ENCODE data around the gene SEC22A.
"Not testable (repeated sequence)": the region's sequence is repeated elsewhere in the genome, so short reads cannot be mapped to it uniquely, and the experiment has no call there.

SEC22A gene

GRCh38 chr3:123180791-123181190, 21.0 kb upstream of the SEC22A start:
- DNase-seq = no peak

- no peak for DNase-seq
Measured at GRCh38 chr3:123186695-123187094, 15.0 kb upstream of the SEC22A start.

GRCh38 chr3:123188058-123188457, 13.7 kb upstream of the SEC22A start:
- DNase-seq = no peak

GRCh38 chr3:123193448-123194101, 8.2 kb upstream of the SEC22A start:
- DNase-seq = no peak

- DNase-seq = no peak
Measured at GRCh38 chr3:123194552-123194951, 7.2 kb upstream of the SEC22A start.

- DNase-seq = no peak
Measured at GRCh38 chr3:123198372-123198771, 3.4 kb upstream of the SEC22A start.

GRCh38 chr3:123201223-123201556, 553 bp upstream of the SEC22A start:
- no peak for DNase-seq

- DNase-seq = no peak
Measured at GRCh38 chr3:123202451-123202850, 708 bp downstream of the SEC22A start.

- no peak for DNase-seq
Measured at GRCh38 chr3:123218990-123219389, 17.2 kb downstream of the SEC22A start.

GRCh38 chr3:123221369-123221768, 19.6 kb downstream of the SEC22A start:
- DNase-seq = not testable (repeated sequence)

GRCh38 chr3:123225016-123225415, 23.3 kb downstream of the SEC22A start:
- DNase-seq = no peak

GRCh38 chr3:123226549-123226948, 24.8 kb downstream of the SEC22A start:
- no peak for DNase-seq

GRCh38 chr3:123229145-123229544, 27.4 kb downstream of the SEC22A start:
- no peak for DNase-seq

- DNase-seq = no peak
Measured at GRCh38 chr3:123236902-123237301, 35.2 kb downstream of the SEC22A start.

- DNase-seq = not testable (repeated sequence)
Measured at GRCh38 chr3:123239186-123239585, 37.4 kb downstream of the SEC22A start.

GRCh38 chr3:123239756-123240155, 38.0 kb downstream of the SEC22A start:
- no peak for DNase-seq

GRCh38 chr3:123244128-123244527, 42.4 kb downstream of the SEC22A start:
- no peak for DNase-seq

GRCh38 chr3:123246866-123247265, 45.1 kb downstream of the SEC22A start:
- DNase-seq = no peak

- no peak for DNase-seq
Measured at GRCh38 chr3:123256256-123256655, 54.5 kb downstream of the SEC22A start.

GRCh38 chr3:123258359-123258758, 56.6 kb downstream of the SEC22A start:
- DNase-seq = no peak

- no peak for DNase-seq
Measured at GRCh38 chr3:123258811-123259420, 57.2 kb downstream of the SEC22A start.

- no peak for DNase-seq
Measured at GRCh38 chr3:123261666-123262065, 59.9 kb downstream of the SEC22A start.

GRCh38 chr3:123262226-123262625, 60.5 kb downstream of the SEC22A start:
- DNase-seq = no peak

GRCh38 chr3:123262868-123263267, 61.1 kb downstream of the SEC22A start:
- no peak for DNase-seq

- DNase-seq = no peak
Measured at GRCh38 chr3:123263941-123264340, 62.2 kb downstream of the SEC22A start.
